H1 (cell line): ENCODE results near the gene AGBL4.

Experiments used
- CBX8 ChIP-seq: fragments of 300-800, 300-1000 bp; sonication (generic); IDR thresholded peaks from 2 replicates; pipeline ENCODE4 v1.7.1; 2016; ENCODE audit warnings: low read depth, low read length, borderline replicate concordance
- CEBPB ChIP-seq: IDR thresholded peaks from 2 replicates; pipeline ENCODE4 v1.6.1; 2012; ENCODE audit warnings: low read depth, low read length
- CTCF ChIP-seq, 3 experiments: IDR thresholded peaks; 1 replicate in 2 of 3; 2 replicates in 1 of 3; pipeline versions ENCODE4 v1.5.1 to v1.6.1; 2011; ENCODE audit warnings: low read length in 3 of 3, mild to moderate bottlenecking in 3 of 3, inconsistent platforms in 2 of 3, low read depth in 1 of 3, moderate library complexity in 1 of 3; ENCODE audit not compliant: insufficient read depth in 1 of 3; ENCODE audit errors: control extremely low read depth in 1 of 3
- EGR1 ChIP-seq: IDR thresholded peaks from 2 replicates; pipeline ENCODE4 v1.6.1; 2011; ENCODE audit warnings: low read depth, low read length, borderline replicate concordance
- EP300 ChIP-seq, 2 experiments: IDR thresholded peaks; 1 replicate in 1 of 2; 2 replicates in 1 of 2; pipeline ENCODE4 v1.6.1; 2011 to 2012; ENCODE audit warnings: low read depth in 2 of 2, low read length in 2 of 2, mild to moderate bottlenecking in 2 of 2, borderline replicate concordance in 1 of 2, inconsistent platforms in 1 of 2, moderate library complexity in 1 of 2
- EZH2 ChIP-seq: fragments of 200-600 bp; sonication (generic); IDR thresholded peaks from 2 replicates; pipeline ENCODE4 v1.7.1; 2012; ENCODE audit warnings: low read depth, mild to moderate bottlenecking, moderate library complexity, low read length, inconsistent platforms; ENCODE audit not compliant: severe bottlenecking
- POLR2A ChIP-seq, 2 experiments: IDR thresholded peaks; 1 replicate in 1 of 2; 2 replicates in 1 of 2; pipeline ENCODE4 v1.6.1; 2011; ENCODE audit warnings: low read depth in 2 of 2, low read length in 2 of 2, mild to moderate bottlenecking in 2 of 2; ENCODE audit errors: control extremely low read depth in 1 of 2
- RAD21 ChIP-seq, 2 experiments: IDR thresholded peaks in 1 of 2; conservative IDR thresholded peaks in 1 of 2; 2 replicates each; pipeline ENCODE4 v1.6.1; 2011; ENCODE audit warnings: low read depth in 2 of 2, low read length in 2 of 2, improper control_type of control experiment in 1 of 2, inconsistent platforms in 1 of 2, mild to moderate bottlenecking in 1 of 2, moderate library complexity in 1 of 2
- RXRA ChIP-seq: IDR thresholded peaks from 2 replicates; pipeline ENCODE4 v1.6.1; 2011; ENCODE audit warnings: low read depth, mild to moderate bottlenecking, low read length, moderate library complexity; ENCODE audit not compliant: insufficient read depth
- SP1 ChIP-seq: IDR thresholded peaks from 2 replicates; pipeline ENCODE4 v1.6.1; 2011; ENCODE audit warnings: low read depth, low read length
- SRF ChIP-seq: IDR thresholded peaks from 2 replicates; pipeline ENCODE4 v1.6.1; 2011; ENCODE audit warnings: mild to moderate bottlenecking, low read depth, low read length, moderate library complexity
- TEAD4 ChIP-seq: IDR thresholded peaks from 2 replicates; pipeline ENCODE4 v1.6.1; 2012; ENCODE audit warnings: low read depth, low read length, inconsistent platforms, mixed read lengths
- ZNF274 ChIP-seq: IDR thresholded peaks from 2 replicates; pipeline ENCODE4 v1.7.0; 2012; ENCODE audit warnings: low read length, borderline replicate concordance; ENCODE audit errors: extremely low read depth
- TF ChIP-seq, protein P1 (sequence below): IDR thresholded peaks from 2 replicates; pipeline ENCODE4 v1.6.1; 2012; ENCODE audit warnings: inconsistent platforms

DNA sequence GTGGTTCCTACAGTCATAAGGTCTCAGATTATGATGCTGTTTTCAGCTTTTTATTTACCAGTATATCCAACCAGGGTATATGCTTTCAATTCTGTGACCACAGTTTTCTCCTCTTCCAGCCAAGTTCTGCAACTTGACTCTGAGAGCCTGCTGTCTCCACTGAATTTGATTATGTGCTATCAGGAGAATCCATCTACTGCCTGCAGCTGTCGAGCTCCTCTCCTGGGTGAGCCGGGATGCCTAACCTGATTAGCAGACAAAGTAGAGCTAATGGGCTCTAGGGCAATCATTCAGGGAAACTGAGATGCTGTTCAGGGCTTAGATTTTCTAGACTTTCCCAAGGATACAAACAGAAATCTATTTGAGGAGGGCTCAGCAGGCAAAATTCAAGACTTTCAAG lies 975.6 kb downstream of the AGBL4 start:
- no peak for TF ChIP-seq RAD21 (IDR thresholded peaks at IDR 0.05 in 1 of 2, conservative IDR thresholded peaks at IDR 0.05 in 1 of 2; ENCODE audit: low read depth in 2 of 2, low read length in 2 of 2)
- no peak for TF ChIP-seq SRF
- no peak for TF ChIP-seq EP300 (IDR thresholded peaks at IDR 0.05; ENCODE audit: borderline replicate concordance in 1 of 2, low read depth in 2 of 2, low read length in 2 of 2)
- TF ChIP-seq, protein P1, sequence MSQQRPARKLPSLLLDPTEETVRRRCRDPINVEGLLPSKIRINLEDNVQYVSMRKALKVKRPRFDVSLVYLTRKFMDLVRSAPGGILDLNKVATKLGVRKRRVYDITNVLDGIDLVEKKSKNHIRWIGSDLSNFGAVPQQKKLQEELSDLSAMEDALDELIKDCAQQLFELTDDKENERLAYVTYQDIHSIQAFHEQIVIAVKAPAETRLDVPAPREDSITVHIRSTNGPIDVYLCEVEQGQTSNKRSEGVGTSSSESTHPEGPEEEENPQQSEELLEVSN, result no peak
- no peak for TF ChIP-seq CTCF (IDR thresholded peaks at IDR 0.05; ENCODE audit: control extremely low read depth in 1 of 3, insufficient read depth in 1 of 3, low read depth in 1 of 3, low read length in 3 of 3)
- no peak for TF ChIP-seq CEBPB
- no peak for TF ChIP-seq POLR2A (IDR thresholded peaks at IDR 0.05; ENCODE audit: control extremely low read depth in 1 of 2, low read depth in 2 of 2, low read length in 2 of 2)
- no peak for TF ChIP-seq SP1
- no peak for TF ChIP-seq RXRA
- no peak for TF ChIP-seq EZH2
- no peak for TF ChIP-seq EGR1
- no peak for TF ChIP-seq CBX8
- no peak for TF ChIP-seq ZNF274
- no peak for TF ChIP-seq TEAD4
